HG03354 (cell line): ENCODE results near the gene MAFB.
"Not testable (repeated sequence)": the region's sequence is repeated elsewhere in the genome, so short reads cannot be mapped to it uniquely, and the experiment has no call there.

ENCODE experiments used
- ATAC-seq: cut with Tn5 transposase; IDR thresholded peaks from one replicate; pipeline ENCODE4 v1.9.1; 2021; ENCODE audit warnings: mild to moderate bottlenecking; ENCODE audit not compliant: unreplicated experiment, poor library complexity, severe bottlenecking

MAFB gene

DNA sequence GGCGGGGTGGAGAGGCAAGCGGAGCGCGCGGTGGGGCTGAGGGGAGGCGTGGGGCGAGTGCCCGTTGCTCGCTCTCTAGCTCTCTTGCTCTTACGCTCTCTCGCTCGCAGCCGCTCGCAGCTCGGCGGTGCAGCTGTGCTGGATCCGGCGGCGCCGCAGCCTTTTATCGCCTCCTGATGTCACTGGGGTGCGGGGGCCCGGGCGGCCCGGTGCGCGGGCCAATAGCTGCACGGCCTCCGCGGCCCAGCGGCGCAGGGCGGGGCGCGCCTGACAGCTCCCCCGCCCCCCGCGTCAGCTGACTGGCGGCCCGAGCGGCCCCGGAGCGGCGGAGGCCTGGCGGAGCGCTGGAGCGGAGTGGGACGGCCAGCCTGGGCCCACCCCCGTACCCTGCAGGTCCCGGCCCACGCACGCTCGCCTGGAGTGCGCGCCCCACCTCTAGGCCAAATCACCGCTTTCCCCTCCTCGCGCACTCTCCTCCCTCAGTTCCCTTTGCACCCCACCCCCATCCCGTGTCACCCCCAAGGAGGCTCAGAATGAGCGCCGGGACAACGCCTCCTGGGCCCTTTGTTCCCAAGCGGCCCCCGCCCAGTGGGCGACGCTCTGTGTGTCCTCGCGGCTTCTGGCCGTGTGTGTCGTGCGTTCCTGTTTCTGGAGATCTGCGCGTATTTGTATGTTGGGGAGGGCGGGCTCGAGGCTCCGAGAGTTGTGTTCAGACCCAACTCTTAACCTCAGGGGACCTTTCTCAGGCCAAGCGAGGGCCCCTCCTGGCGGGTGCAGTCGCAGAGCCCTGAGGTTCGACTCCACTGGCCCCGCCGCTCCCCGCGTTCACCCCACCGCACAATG is at the start of gene MAFB:
MAFB (minus strand) TSS at position 137 of the 843 bp plus-strand sequence. CDS start 386 bp downstream, outside the sequence.
- peak; percentile 41 for ATAC-seq

DNA sequence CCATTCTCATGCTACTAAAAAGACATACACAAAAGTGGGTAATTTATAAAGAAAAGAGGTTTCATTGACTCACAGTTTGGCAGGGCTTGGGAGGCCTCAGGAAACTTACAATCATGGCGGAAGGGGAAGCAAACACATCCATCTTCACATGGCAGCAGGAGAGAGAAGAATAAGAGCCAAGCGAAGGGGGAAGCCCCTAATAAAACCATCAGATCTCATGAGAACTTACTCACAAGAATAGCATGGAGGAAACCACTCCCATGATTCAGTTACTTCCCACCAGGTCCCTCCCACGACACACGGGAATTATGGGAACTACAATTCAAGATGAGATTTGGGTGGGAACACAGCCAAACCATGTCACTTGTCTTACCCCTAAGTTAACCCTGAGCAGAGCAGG is 47.4 kb upstream of the MAFB start:
- ATAC-seq: not testable (repeated sequence)

DNA sequence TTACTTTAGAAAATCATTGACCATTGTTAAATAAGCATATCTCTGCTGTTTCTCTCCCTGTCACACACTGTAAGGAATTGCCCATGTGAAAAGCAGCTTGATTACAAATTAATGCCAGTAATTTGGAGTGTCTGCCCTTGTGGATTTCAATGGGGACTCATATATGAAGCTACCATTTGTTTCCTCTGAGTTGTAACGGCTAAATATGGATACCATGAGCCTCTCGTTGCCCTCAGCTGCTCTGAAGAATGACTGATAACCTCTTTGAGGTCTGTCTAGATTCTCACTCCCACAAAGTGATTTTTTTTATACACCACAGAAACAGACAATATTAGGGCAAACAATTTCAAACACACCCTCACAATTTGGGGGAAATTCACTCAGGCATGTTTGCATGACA is 40.0 kb upstream of the MAFB start:
- no peak for ATAC-seq

DNA sequence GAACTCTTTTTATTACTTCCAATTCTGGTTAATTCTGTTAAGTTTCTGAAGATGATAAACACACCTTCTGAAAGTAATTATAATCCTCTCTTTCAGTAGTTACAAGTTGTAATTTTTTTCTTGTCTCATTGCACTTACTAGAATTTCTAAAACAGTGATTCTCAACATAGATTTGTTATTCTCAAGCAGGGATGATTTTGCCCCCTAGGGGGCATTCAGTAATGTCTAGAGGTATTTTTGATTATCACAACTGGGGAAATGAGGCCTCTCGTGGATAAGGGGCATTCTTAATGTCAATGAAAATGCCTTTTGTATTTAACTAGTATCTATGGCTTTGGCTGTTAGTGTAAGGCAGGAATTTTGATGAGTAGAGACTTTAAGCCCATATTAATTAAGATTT is 39.4 kb upstream of the MAFB start:
- ATAC-seq: no peak

DNA sequence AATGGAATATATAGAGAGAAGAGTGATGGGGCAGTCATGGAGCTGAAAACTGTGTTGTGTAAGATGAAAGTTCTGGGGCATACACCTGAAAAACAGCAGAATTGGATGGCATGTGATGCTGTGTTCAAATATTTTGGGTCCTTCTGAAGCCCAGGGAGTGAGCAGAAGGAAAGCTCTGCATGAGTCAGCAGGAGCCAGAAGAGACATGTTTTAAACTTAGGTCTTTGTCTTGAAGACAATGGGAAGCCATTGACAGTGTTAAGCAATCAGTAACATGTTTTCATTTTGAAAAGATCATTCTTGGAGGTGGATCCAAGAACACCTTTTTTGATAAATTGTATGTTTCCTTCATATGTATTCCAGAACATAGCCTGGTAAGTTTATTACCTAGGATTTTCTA is 38.9 kb upstream of the MAFB start:
- no peak for ATAC-seq

DNA sequence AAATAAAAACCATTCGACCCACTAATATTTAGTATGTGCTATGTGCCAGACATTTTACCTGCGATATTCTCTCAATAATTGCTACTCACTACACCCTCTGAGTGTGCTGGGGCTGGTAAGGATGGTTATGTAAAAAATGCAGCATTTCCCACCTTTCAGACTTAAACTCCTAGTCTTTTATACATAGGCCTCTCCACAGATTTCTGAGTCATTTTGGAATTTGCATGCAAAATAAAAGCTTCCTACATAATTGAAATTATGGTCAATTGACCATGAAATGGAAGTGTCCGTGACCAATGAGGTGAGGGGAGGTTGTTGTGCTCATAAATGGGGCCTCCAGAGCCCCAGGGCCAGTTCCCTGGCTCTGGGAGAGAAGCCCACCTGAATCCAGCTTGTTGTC is 37.7 kb upstream of the MAFB start:
- no peak for ATAC-seq

- no peak for ATAC-seq
Observed at GRCh38 chr20:40724566-40724965, 35.5 kb upstream of the MAFB start.

GRCh38 chr20:40720826-40721225 is 31.8 kb upstream of the MAFB start:
- ATAC-seq: no peak

- ATAC-seq: no peak
Observed at GRCh38 chr20:40720099-40720498, 31.1 kb upstream of the MAFB start.

- ATAC-seq: no peak
Observed at GRCh38 chr20:40718982-40719729, 30.1 kb upstream of the MAFB start.

DNA sequence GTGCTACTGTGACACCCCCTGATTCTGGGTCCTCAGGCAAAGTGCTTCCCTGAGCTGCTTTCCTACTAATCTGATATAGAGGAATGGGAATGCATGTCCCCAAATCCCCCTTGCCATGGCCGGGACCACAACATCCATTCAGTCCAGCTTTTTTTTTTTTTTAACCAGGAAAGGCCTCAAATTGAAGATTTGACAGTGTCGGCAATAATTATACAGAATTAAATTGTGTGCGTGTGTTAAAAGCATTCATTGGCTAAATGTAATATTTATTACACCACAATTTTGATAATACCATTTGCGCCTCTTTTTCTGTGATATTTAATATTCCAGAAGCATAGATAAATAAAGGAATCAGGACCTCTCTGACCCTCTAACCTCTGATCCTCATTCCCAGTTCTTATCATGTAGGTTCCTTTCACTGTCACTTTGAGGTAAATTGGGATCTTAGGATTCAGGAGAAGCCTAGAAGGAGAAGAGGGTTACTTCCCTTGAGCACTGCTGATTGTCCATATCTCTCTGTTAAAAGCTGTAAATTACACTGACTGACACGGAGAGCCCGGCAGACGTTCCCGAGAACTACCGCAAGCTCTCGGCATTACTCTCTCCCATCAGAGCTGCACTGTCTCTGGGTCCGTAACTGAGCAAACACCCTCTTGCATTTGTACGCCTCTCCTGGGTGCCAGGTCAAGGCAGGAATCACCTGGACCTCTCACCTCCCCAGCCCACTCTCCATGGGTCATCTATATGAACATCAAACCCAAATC is 29.4 kb upstream of the MAFB start:
- no peak for ATAC-seq

DNA sequence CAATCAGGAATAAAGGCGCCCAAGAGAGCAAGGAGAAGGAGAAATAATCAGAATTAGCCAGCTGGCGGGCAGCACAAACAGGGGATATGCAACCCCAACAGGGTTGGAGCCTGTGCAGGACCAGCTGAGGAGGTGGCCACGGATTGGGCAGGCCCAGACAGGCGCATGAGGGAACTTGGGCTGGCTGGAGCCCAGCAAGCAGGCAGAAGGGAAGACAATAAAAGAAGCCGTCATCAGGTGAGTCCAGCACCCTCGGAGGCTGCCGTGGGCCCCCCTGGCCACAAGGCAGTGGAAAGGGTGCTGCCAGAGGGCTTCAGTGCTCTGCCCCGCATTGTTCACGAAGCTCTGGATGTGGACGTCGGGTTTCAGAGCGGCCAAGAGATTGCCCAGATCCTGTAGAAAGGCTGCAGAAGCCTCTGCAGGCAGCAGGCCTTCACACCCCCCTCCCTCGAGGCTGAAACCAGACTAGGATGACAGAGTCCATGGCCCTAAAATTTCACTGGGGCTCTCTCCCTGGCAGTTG is 28.4 kb upstream of the MAFB start:
- ATAC-seq: no peak

- no peak for ATAC-seq
Observed at GRCh38 chr20:40715491-40715890, 26.5 kb upstream of the MAFB start.

DNA sequence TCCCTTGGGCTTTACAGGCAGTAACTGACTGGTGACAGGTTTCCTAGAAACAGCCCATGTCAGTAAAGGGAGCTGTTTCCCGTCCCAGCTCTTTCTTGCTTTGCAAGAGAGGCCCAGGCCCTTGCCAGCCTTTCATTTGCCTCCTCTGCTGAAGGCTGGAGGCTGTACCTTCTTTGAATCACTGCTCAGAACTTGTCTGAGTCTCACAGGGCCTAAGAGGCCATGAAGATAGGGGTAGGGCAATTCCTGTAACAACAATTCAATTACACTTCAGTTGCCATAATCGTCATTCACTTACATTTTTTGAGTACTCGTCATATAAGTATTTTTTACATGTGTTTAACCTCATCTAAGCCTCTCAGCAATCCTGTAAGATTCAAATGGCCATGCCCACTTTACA is 25.9 kb upstream of the MAFB start:
- no peak for ATAC-seq

- ATAC-seq: no peak
Observed at GRCh38 chr20:40714109-40714508, 25.1 kb upstream of the MAFB start.

DNA sequence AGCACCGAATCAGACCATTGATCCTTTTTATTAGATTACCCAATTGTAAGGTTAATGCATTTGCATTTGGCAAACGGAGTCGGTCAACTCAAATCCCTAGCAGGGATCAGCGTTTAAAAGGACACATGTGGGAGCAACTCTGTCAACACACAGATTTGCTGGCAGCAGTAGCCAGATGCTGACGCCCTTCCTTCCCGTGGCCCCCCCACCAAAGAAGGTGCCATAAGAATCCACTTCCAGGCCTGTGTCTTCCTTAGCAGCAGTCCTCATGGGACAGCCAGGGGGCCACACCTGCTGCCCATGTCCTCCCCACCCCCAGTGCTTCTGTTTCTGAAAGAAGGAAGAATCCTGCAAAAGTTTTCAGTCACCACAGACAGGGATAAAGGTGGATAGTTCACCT is 24.5 kb upstream of the MAFB start:
- ATAC-seq: no peak

DNA sequence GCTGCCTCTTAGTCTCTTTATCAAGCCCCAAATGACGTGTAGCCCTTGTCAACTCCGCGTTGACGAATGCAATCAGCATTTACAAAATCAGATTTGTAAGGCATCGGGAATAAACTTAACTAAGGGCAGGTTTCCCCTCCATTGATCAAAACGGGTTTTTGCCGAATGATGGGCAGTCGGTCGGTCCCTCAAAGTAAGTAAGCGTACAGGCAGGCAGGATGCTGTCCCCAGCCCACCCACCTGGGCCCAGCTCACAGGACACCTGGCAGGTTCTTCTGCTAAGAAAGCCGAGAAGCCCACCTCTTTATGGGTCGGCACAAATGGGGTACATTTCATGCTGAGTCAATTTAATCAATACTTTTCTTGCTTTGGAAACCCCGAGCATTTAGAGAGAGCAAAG is 22.0 kb upstream of the MAFB start:
- no peak for ATAC-seq

GRCh38 chr20:40710603-40711002 is 21.6 kb upstream of the MAFB start:
- ATAC-seq: no peak

DNA sequence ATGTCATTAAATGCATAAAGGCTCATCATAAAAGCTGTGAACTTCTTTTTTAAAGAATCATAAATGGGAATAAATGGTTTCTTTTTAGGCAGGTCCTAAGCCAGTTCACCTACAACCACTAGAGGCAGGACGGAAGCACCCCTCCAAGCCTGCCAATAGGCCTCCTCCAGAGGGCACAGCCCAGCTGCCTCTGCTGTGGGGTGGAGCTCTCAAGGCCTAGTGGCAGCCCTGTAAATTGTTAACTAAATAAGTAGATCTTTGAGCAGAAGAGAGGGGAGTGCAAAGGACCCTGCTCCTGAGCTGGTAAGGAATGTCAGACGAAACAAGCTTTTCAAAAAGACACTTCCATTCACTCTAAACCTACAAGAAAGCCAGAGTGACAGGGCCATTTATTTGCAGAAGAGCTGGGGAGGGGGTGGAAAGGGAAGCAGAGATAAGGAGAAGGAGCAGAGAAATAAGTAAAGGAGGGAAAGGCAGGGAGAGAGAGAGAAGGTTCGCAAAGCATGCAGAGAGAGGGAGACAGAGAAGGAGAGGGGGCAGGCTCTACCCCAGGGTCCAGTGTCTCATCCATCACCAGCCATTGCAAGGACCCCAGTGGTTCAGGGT is 18.0 kb upstream of the MAFB start:
- no peak for ATAC-seq

- no peak for ATAC-seq
Observed at GRCh38 chr20:40705413-40705812, 16.4 kb upstream of the MAFB start.
